ENCODE data around the gene GALNT8. TPM values are rescaled to one million over a fixed set of nuclear protein-coding genes. Genes with fewer than 3 reads are reported as not detected.
"Not testable (repeated sequence)": the region's sequence is repeated elsewhere in the genome, so short reads cannot be mapped to it uniquely, and the experiment has no call there.

GALNT8 gene
- polyA plus RNA-seq, 1 experiment = not detected

DNA sequence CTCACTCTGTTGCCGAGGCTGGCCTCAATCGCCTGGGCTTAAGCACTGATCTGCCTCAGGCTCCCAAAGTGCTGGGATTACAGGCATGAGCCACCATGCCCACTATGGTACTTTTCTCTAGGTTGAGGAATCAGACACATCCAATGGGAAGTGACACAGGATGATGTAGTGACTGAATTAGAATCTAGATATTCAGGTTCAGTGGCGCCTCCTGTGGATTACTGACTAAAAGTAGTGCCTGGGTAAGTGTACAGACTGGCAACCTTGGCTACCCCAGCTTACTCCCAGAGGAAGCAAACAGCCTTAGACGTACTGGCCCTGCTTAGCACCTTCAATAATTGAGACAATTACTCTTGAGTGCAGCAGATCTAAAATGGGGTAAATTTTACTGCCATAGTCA lies 22.8 kb downstream of the GALNT8 start:
- TF ChIP-seq, protein P1, sequence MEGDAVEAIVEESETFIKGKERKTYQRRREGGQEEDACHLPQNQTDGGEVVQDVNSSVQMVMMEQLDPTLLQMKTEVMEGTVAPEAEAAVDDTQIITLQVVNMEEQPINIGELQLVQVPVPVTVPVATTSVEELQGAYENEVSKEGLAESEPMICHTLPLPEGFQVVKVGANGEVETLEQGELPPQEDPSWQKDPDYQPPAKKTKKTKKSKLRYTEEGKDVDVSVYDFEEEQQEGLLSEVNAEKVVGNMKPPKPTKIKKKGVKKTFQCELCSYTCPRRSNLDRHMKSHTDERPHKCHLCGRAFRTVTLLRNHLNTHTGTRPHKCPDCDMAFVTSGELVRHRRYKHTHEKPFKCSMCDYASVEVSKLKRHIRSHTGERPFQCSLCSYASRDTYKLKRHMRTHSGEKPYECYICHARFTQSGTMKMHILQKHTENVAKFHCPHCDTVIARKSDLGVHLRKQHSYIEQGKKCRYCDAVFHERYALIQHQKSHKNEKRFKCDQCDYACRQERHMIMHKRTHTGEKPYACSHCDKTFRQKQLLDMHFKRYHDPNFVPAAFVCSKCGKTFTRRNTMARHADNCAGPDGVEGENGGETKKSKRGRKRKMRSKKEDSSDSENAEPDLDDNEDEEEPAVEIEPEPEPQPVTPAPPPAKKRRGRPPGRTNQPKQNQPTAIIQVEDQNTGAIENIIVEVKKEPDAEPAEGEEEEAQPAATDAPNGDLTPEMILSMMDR (IDR thresholded peaks at IDR 0.05; ENCODE audit: insufficient read depth, low read depth, low read length) = no peak
- CTCF ChIA-PET = interaction anchor here (1.0 to 1.6 kb wide), 3 partner anchors 9 to 71 kb away, joined by 3 to 4 read pairs (median 3); no protein-coding TSS in a partner anchor
- POLR2A ChIA-PET = no interaction called here
- DNase-seq (ENCODE audit: low read depth) = no peak
- Histone ChIP-seq H3K4me3 (ENCODE audit: low read depth, low read length) (no peak overlapping the region), H3K36me3 (ENCODE audit: control insufficient read depth, insufficient read depth, low read length) (no peaks in the 10 kb centered on the region), H3K27me3 (ENCODE audit: control insufficient read depth, insufficient read depth, low read length) (no peaks in the 10 kb centered on the region)

DNA sequence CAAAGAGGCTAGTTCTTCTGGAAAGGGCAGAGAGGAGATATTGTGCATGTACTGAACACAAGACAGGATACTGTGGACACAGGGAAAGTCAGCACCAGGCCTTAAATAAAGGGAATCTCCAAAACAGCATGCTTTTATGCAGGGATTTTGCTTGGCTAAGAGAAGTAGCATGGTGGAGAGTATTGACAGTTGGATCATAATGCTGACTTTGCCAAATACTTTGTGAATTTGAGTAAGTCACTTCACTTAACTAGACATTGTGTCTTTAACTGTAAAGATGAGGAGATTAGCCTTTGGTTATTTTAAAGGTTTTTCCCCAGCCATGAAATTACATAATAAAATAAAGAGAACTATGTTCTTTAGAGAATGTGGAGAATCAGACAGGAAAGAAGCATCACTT lies 24.5 kb downstream of the GALNT8 start:
- DNase-seq (ENCODE audit: low read depth) = no peak
- H3K27me3 ChIP-seq (ENCODE audit: control insufficient read depth, insufficient read depth, low read length) = no peaks in the 10 kb centered on the region
- no peaks in the 10 kb centered on the region for H3K36me3 ChIP-seq (ENCODE audit: control insufficient read depth, insufficient read depth, low read length)
- POLR2A ChIA-PET = no interaction called here
- CTCF ChIA-PET = interaction anchor here (1.5 kb wide), 1 partner anchor 13 kb away, joined by 4 read pairs; no protein-coding TSS in a partner anchor
- H3K4me3 ChIP-seq (ENCODE audit: low read depth, low read length) = no peak overlapping the region
- TF ChIP-seq, protein P1 (IDR thresholded peaks at IDR 0.05; ENCODE audit: insufficient read depth, low read depth, low read length) = no peak

- no peak for DNase-seq (ENCODE audit: low read depth)
- no peaks in the 10 kb centered on the region for H3K27me3 ChIP-seq (ENCODE audit: control insufficient read depth, insufficient read depth, low read length)
- POLR2A ChIA-PET = no interaction called here
- H3K36me3 ChIP-seq (ENCODE audit: control insufficient read depth, insufficient read depth, low read length) = no peaks in the 10 kb centered on the region
- TF ChIP-seq, protein P1 (IDR thresholded peaks at IDR 0.05; ENCODE audit: insufficient read depth, low read depth, low read length) = no peak
- H3K4me3 ChIP-seq (ENCODE audit: low read depth, low read length) = no peak overlapping the region
- CTCF ChIA-PET = interaction anchor here (1.5 kb wide), 1 partner anchor 13 kb away, joined by 4 read pairs; no protein-coding TSS in a partner anchor
Measured at GRCh38 chr12:4745249-4745648, 25.0 kb downstream of the GALNT8 start.

DNA sequence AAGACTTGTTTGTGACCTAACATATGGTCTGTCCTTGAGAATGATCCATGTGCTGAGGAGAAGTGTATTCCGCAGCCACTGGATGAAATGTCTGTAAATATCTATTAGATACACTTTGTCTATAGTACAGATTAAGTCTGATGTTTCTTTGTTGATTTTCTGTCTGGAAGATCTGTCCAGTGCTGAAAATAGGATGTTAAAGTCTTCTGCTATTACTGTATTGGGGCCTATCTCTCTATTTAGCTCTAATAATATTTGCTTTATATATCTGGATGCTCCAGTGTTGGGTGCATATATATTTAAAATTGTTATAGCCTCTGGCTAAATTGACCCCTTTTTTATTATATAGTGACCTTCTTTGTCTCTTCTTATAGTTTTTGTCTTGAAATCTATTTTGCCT lies 31.5 kb downstream of the GALNT8 start:
- H3K27me3 ChIP-seq (ENCODE audit: control insufficient read depth, insufficient read depth, low read length); H3K36me3 ChIP-seq (ENCODE audit: control insufficient read depth, insufficient read depth, low read length); DNase-seq (ENCODE audit: low read depth); CTCF ChIA-PET; POLR2A ChIA-PET; H3K4me3 ChIP-seq (ENCODE audit: low read depth, low read length): not testable (repeated sequence)

DNA sequence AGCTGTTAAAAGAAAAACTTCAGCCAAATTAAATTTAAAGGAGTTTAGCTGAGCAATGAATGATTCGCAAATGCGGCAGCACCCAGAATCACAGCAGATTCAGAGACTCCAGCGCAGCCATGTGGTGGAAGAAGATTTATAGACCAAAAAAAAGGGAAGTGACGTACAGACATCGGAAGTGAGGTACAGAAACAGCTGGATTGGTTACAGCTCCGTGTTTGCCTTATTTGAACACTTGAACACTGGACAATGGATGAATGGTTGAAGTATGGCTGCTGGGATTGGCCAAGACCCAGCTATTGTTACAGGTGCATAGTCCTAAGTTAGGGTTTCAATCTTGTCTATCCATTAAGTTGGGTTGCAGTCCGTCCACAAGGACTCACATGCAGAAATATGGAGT lies 42.6 kb downstream of the GALNT8 start:
- POLR2A ChIA-PET = no interaction called here
- TF ChIP-seq, protein P1 (IDR thresholded peaks at IDR 0.05; ENCODE audit: insufficient read depth, low read depth, low read length) = no peak
- DNase-seq (ENCODE audit: low read depth) = no peak
- Histone ChIP-seq H3K27me3 (ENCODE audit: control insufficient read depth, insufficient read depth, low read length) (no peaks in the 10 kb centered on the region), H3K4me3 (ENCODE audit: low read depth, low read length) (no peak overlapping the region), H3K36me3 (ENCODE audit: control insufficient read depth, insufficient read depth, low read length) (no peaks in the 10 kb centered on the region)
- CTCF ChIA-PET = interaction anchor here (0.8 kb wide), 1 partner anchor 158 kb away, joined by 3 read pairs; no protein-coding TSS in a partner anchor

- CTCF ChIA-PET = no interaction called here
- POLR2A ChIA-PET = no interaction called here
- TF ChIP-seq, protein P1 (IDR thresholded peaks at IDR 0.05; ENCODE audit: insufficient read depth, low read depth, low read length) = 0 out of 2 replicates have a peak, but pooled peaks have one; percentile 5
Measured at GRCh38 chr12:4763549-4763948, 43.3 kb downstream of the GALNT8 start.

More at GRCh38 chr12:4763549-4763948, 43.3 kb downstream of the GALNT8 start:
- Histone ChIP-seq H3K4me3 (ENCODE audit: low read depth, low read length) (no peak overlapping the region), H3K36me3 (ENCODE audit: control insufficient read depth, insufficient read depth, low read length) (no peaks in the 10 kb centered on the region), H3K27me3 (ENCODE audit: control insufficient read depth, insufficient read depth, low read length) (no peaks in the 10 kb centered on the region)
- no peak for DNase-seq (ENCODE audit: low read depth)

Data from BJ (cell line).